Omental fat pad (tissue), 4 donors: ENCODE results near the gene PAK1. TPM values are rescaled to one million over a fixed set of nuclear protein-coding genes. Genes with fewer than 3 reads are reported as not detected.

ENCODE experiments used
- ATAC-seq: fragments of 150-250 bp; one replicate; pipeline ENCODE4 v1.9.1; 2016; ENCODE audit warnings: mild to moderate bottlenecking, moderate library complexity; ENCODE audit not compliant: low FRiP score
- DNase-seq: peaks from one replicate; pipeline ENCODE4 v3.0.0-alpha.2; 2019; ENCODE audit warnings: low spot score
- total RNA-seq, 4 donors: library from RNA; depleted of rRNA; stranded (reverse); fragments of >200 nt; gene quantifications; one replicate each; pipeline ENCODE4 v1.1.0, GENCODE V29; 2016
- TF ChIP-seq, protein P1 (sequence below), 3 donors: fragments of 450-650 bp; IDR thresholded peaks; one replicate each; pipeline ENCODE4 v1.5.1; 2016 to 2017; ENCODE audit warnings: antibody characterized with exemption in 3 of 3, mild to moderate bottlenecking in 3 of 3, moderate library complexity in 2 of 3

The PAK1 gene
- total RNA-seq, 4 donors from 2014 or later: 17.7 to 36.7 (median 22.3) TPM

DNA sequence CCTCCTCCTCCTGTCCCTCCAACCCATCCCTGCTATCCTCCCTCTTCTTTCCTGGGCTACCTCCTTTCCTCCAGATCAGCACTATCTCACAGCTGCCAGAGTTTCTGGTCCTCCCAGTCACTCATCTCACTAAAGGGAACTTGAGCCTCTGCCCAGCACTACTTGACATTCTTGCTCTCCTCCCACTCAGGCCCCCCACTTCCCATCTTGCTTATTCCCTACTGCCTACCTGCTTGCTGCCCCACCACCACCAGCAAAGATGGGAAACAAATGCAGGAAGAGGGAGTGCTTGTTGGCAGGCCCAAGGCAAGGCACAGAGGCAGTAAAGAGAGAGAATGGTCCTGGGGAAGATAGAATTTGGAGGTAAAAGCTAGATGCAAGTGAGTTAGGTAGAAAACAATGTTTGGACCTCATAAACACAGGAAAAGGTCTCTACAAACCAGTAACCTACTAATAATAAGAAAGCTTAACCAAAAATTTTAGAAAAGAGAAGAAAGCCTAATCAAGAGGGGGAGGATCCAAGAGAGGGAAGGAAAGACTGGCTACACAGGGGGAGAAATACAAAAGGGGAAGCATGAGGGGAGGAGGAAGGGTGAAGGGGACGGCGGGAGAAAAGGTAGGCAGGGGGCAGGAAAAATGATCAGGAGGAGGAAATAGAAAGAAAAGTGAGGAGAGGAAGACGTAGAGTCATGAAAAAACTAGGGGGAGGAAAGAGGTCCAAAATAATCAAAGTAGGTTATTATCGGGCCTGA, 63.6 kb downstream of the PAK1 start:
- TF ChIP-seq, protein P1, sequence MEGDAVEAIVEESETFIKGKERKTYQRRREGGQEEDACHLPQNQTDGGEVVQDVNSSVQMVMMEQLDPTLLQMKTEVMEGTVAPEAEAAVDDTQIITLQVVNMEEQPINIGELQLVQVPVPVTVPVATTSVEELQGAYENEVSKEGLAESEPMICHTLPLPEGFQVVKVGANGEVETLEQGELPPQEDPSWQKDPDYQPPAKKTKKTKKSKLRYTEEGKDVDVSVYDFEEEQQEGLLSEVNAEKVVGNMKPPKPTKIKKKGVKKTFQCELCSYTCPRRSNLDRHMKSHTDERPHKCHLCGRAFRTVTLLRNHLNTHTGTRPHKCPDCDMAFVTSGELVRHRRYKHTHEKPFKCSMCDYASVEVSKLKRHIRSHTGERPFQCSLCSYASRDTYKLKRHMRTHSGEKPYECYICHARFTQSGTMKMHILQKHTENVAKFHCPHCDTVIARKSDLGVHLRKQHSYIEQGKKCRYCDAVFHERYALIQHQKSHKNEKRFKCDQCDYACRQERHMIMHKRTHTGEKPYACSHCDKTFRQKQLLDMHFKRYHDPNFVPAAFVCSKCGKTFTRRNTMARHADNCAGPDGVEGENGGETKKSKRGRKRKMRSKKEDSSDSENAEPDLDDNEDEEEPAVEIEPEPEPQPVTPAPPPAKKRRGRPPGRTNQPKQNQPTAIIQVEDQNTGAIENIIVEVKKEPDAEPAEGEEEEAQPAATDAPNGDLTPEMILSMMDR (IDR thresholded peaks at IDR 0.05): no peak
- no peak for ATAC-seq
- no peak for DNase-seq

DNA sequence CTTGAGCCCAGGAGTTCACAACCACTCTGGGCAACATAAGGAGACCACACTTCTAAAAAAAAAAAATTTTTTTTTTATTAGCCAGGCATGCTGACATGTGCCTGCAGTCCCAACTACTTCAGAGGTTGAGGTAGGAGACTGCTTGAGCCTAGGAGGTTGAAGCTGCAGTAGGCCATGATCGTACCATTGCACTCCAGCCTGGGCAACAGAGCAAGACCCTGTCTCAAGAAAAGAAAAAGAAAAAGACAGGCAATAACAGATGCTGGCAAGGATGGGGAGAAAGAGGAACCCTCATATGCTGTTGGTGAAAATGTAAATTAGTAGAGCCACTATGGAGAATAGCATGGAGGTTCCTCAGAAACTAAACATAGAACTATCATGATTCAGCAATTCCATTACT, 64.8 kb downstream of the PAK1 start:
- TF ChIP-seq, protein P1 (IDR thresholded peaks at IDR 0.05): no peak
- no peak for DNase-seq
- no peak for ATAC-seq

DNA sequence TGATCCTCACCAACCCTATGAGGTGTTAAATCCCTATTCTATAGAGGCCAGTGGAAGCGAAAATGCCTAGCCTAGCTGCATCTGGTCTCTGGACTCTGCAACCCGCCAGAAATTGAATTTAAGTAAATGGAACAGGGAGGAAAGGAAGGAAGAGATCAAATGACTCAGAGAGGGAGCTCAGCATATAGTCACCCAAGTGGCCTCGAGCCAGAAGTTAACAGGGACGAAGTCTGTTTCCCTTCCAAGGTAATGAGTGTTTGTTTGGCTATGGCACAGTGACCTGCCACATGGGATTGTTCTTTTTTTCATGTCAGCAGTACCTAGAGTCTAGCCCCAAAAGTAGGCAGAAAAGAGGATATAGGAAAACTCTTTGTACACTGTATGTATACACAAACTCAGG, 66.3 kb downstream of the PAK1 start:
- DNase-seq (peak; percentile 27), ATAC-seq (no peak)
- TF ChIP-seq, protein P1 (IDR thresholded peaks at IDR 0.05): no peak

DNA sequence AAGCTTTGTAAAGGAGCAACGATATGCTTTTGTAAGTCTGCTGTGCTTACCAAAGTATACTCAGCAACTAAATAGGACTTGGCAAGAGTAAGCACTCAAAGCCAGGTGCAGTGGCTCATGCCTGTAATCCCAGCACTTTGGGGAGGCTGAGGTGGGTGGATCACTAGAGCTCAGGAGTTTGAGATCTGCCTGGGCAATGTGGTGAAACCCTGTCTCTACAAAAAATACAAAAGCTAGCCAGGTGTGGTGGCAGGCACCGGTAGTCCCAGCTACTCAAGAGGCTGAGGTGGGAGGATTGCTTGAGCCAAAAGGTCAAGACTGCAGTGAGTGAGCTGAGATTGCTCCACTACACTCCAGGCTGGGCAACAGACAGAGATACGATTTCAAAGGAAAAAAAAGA, 67.5 kb downstream of the PAK1 start:
- DNase-seq (no peak), ATAC-seq (no peak)
- TF ChIP-seq, protein P1 (IDR thresholded peaks at IDR 0.05): no peak

DNA sequence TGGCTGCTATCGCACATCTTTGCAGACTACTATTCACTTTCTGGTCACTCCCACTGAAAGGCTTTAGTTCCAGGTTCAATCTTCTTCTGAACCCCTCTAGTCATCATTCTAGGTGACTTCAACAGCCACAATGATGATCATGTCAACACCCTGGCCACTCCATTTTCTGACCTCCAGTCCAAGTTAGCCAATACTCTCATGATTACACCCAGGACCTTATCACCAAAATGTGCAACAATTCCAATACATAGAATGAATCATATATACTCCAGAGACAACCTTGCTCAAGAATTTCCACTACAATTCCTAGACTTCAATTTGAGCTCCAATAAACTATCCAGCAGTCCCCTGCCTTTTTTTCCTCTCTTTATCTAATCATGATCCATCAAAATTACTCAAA, 70.7 kb downstream of the PAK1 start:
- ATAC-seq: no peak
- TF ChIP-seq, protein P1 (IDR thresholded peaks at IDR 0.05): no peak
- no peak for DNase-seq

DNA sequence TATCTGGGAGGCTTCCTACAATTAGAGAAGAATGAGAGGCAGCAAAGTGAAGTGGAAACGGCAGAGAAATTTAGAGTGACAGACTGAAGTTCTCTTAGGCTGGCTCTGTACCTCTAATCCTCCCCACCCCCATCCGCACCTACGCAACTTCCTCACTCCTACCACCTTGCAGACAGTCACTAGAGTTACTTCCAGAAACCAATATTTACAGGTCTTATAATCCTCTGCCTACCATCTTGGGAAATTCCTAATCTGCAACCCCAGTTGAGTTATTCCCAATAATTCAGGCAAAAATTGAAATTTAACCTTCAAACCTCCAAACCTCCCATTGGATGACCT, 71.7 kb downstream of the PAK1 start:
- DNase-seq (no peak), ATAC-seq (no peak)
- TF ChIP-seq, protein P1 (IDR thresholded peaks at IDR 0.05): no peak

DNA sequence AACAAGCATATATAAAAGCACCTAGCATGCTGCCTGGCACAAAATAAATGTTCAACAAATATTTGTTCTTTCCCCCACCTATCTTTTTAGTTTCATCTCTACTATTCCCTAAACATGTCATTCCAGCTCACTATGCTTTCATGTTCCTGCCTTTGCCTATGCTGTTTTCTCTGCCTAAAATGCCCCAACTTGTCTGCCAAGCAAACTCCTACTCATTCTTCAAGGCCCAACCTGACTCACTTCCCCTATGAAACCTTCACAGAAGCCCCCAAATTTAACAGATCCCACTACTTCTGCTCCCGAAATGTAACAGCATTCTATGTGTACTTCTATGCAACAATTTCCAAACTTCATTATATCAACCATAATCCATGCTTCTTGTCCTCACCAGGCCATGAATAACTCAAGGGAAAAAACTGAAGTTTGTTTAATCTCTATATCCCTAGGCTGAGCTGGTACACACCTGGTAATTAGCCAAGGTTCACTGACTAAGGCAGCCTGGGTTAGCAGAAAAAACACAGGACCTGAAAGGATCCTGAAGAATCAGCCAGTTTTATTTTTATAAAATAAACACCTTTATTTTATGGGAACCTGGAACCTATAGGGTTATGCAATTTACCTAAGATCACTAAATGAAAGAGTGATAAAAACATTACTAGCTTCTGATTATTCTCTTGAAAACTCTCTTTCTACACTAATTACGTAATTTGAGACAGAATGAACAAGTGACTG, 72.2 kb downstream of the PAK1 start:
- no peak for ATAC-seq
- TF ChIP-seq, protein P1 (IDR thresholded peaks at IDR 0.05): no peak
- no peak for DNase-seq
